Activated CD4-positive, alpha-beta memory T cell treated with anti-CD3 and anti-CD28 coated beads, Interleukin-2, amount 10 ng/mL, durations not matched to agents 7 days and 5 days (primary cell): ENCODE data around the gene SPACA4. TPM values are rescaled to one million over a fixed set of nuclear protein-coding genes. Genes with fewer than 3 reads are reported as not detected.
"Not testable (repeated sequence)": the region's sequence is repeated elsewhere in the genome, so short reads cannot be mapped to it uniquely, and the experiment has no call there.

ENCODE experiments used
- CTCF ChIA-PET: fragments of 350-600 bp; sonication (Branson Sonifier 250); formaldehyde crosslinking; loops from one replicate; lab custom pipeline; 2021; ENCODE audit warnings: antibody characterized with exemption, inconsistent platforms; lab: Charles Lee
- POLR2A ChIA-PET: fragments of 350-600 bp; sonication (Branson Sonifier 250); formaldehyde crosslinking; loops from one replicate; lab custom pipeline; 2021; ENCODE audit warnings: antibody characterized with exemption; lab: Charles Lee
- DNase-seq: peaks from one replicate; pipeline ENCODE4 v3.0.0-alpha.2; 2020
- H3K27ac Mint-ChIP-seq: one replicate; pipeline ENCODE4 v1.8.0; 2021; ENCODE audit warnings: mild to moderate bottlenecking, mixed read lengths
- H3K27me3 Mint-ChIP-seq: one replicate; pipeline ENCODE4 v1.8.0; 2021; ENCODE audit warnings: mixed read lengths
- H3K36me3 Mint-ChIP-seq: one replicate; pipeline ENCODE4 v1.8.0; 2021; ENCODE audit warnings: low read depth, mixed read lengths
- H3K4me1 Mint-ChIP-seq: one replicate; pipeline ENCODE4 v1.8.0; 2021; ENCODE audit warnings: mixed read lengths
- H3K4me3 Mint-ChIP-seq: one replicate; pipeline ENCODE4 v1.8.0; 2021; ENCODE audit warnings: mild to moderate bottlenecking, mixed read lengths
- H3K9me3 Mint-ChIP-seq: one replicate; pipeline ENCODE4 v1.8.0; 2021; ENCODE audit warnings: mixed read lengths
- total RNA-seq, 2 experiments: library from RNA; stranded (reverse); gene quantifications; one replicate each; pipeline ENCODE4 v1.2.3, GENCODE V29; 2021

SPACA4 gene
- total RNA-seq = not detected

GRCh38 chr19:48606463-48607358 is at the start of gene SPACA4:
Gene SPACA4, plus strand, starts transcription at chr19:48606742. Its CDS starts 237 bp downstream, at chr19:48606979.
- Mint-ChIP-seq H3K36me3 (no peaks in the 10 kb centered on the region), H3K4me1 (peaks cover 4% of the 10 kb centered on the region), H3K4me3 (no peak within 1 kb of the TSS), H3K27me3 (no peaks in the 10 kb centered on the region), H3K27ac (no peak within 1 kb of the TSS), H3K9me3 (no peaks in the 10 kb centered on the region)
- CTCF ChIA-PET = interaction anchor here (0.9 to 3.0 kb wide), 7 partner anchors 10 to 117 kb away, joined by 3 to 24 read pairs (median 4); no protein-coding TSS in a partner anchor
- POLR2A ChIA-PET = interaction anchor here (0.7 to 6.0 kb wide), 2 partner anchors 10 to 11 kb away, joined by 4 to 51 read pairs; partner anchors contain the start of genes RPL18 and SPHK2
- DNase-seq = no peak

GRCh38 chr19:48556825-48557224 is 49.7 kb upstream of the SPACA4 start:
- Mint-ChIP-seq H3K9me3 (no peaks in the 10 kb centered on the region), H3K4me1 (peaks cover 1% of the 10 kb centered on the region), H3K4me3 (no peak overlapping the region), H3K27ac (no peak overlapping the region), H3K27me3 (peaks cover 4% of the 10 kb centered on the region), H3K36me3 (no peaks in the 10 kb centered on the region)
- DNase-seq = no peak
- CTCF ChIA-PET = interaction anchor here (0.9 kb wide), 1 partner anchor 32 kb away, joined by 3 read pairs; no protein-coding TSS in a partner anchor
- POLR2A ChIA-PET = no interaction called here

- H3K36me3 Mint-ChIP-seq = no peaks in the 10 kb centered on the region
- no peak overlapping the region for H3K27ac Mint-ChIP-seq
- ChIA-PET CTCF (interaction anchor here (0.7 kb wide), 1 partner anchor 10 kb away, joined by 3 read pairs; no protein-coding TSS in a partner anchor), POLR2A (no interaction called here)
- H3K9me3 Mint-ChIP-seq = no peaks in the 10 kb centered on the region
- no peak overlapping the region for H3K4me3 Mint-ChIP-seq
- peaks cover 4% of the 10 kb centered on the region for H3K27me3 Mint-ChIP-seq
- DNase-seq = no peak
- H3K4me1 Mint-ChIP-seq = peaks cover 1% of the 10 kb centered on the region
Measured at GRCh38 chr19:48558018-48558684, 48.4 kb upstream of the SPACA4 start.

- CTCF ChIA-PET = interaction anchor here (0.5 to 1.6 kb wide), 2 partner anchors 54 to 229 kb away, joined by 3 read pairs; no protein-coding TSS in a partner anchor
- Mint-ChIP-seq H3K27ac (no peak overlapping the region), H3K4me3 (no peak overlapping the region), H3K9me3 (no peaks in the 10 kb centered on the region), H3K36me3 (no peaks in the 10 kb centered on the region), H3K27me3 (peaks cover 4% of the 10 kb centered on the region), H3K4me1 (peaks cover 1% of the 10 kb centered on the region)
- DNase-seq = no peak
- POLR2A ChIA-PET = no interaction called here
Measured at GRCh38 chr19:48560095-48560530, 46.4 kb upstream of the SPACA4 start.

GRCh38 chr19:48561412-48561811 is 45.1 kb upstream of the SPACA4 start:
- CTCF ChIA-PET = no interaction called here

GRCh38 chr19:48565090-48565489 is 41.5 kb upstream of the SPACA4 start:
- H3K4me3 Mint-ChIP-seq = no peak overlapping the region
- ChIA-PET CTCF (no interaction called here), POLR2A (no interaction called here)
- no peaks in the 10 kb centered on the region for H3K9me3 Mint-ChIP-seq
- no peak overlapping the region for H3K27ac Mint-ChIP-seq
- H3K27me3 Mint-ChIP-seq = no peaks in the 10 kb centered on the region
- H3K4me1 Mint-ChIP-seq = no peaks in the 10 kb centered on the region
- no peaks in the 10 kb centered on the region for H3K36me3 Mint-ChIP-seq
- no peak for DNase-seq

More at GRCh38 chr19:48561412-48561811, 45.1 kb upstream of the SPACA4 start:
- Mint-ChIP-seq H3K27me3 (peaks cover 4% of the 10 kb centered on the region), H3K4me1 (peaks cover 1% of the 10 kb centered on the region), H3K9me3 (no peaks in the 10 kb centered on the region), H3K36me3 (no peaks in the 10 kb centered on the region), H3K4me3 (no peak overlapping the region), H3K27ac (no peak overlapping the region)
- no peak for DNase-seq
- POLR2A ChIA-PET = no interaction called here

- ChIA-PET POLR2A (no interaction called here), CTCF (interaction anchor here (0.6 kb wide), 1 partner anchor 140 kb away, joined by 3 read pairs; no protein-coding TSS in a partner anchor)
- no peaks in the 10 kb centered on the region for H3K9me3 Mint-ChIP-seq
- no peak overlapping the region for H3K4me3 Mint-ChIP-seq
- H3K36me3 Mint-ChIP-seq = no peaks in the 10 kb centered on the region
- no peak for DNase-seq
- no peaks in the 10 kb centered on the region for H3K27me3 Mint-ChIP-seq
- no peaks in the 10 kb centered on the region for H3K4me1 Mint-ChIP-seq
- no peak overlapping the region for H3K27ac Mint-ChIP-seq
Measured at GRCh38 chr19:48568345-48568886, 38.1 kb upstream of the SPACA4 start.

- POLR2A ChIA-PET = no interaction called here
- Mint-ChIP-seq H3K4me3 (no peak overlapping the region), H3K27ac (no peak overlapping the region), H3K9me3 (no peaks in the 10 kb centered on the region), H3K36me3 (no peaks in the 10 kb centered on the region), H3K4me1 (no peaks in the 10 kb centered on the region), H3K27me3 (no peaks in the 10 kb centered on the region)
- DNase-seq = no peak
- CTCF ChIA-PET = no interaction called here
Measured at GRCh38 chr19:48569814-48570213, 36.7 kb upstream of the SPACA4 start.

- ChIA-PET CTCF (interaction anchor here (1.1 kb wide), 1 partner anchor 13 kb away, joined by 4 read pairs; no protein-coding TSS in a partner anchor), POLR2A (no interaction called here)
- no peaks in the 10 kb centered on the region for H3K36me3 Mint-ChIP-seq
- no peaks in the 10 kb centered on the region for H3K27me3 Mint-ChIP-seq
- H3K27ac Mint-ChIP-seq = no peak overlapping the region
- no peaks in the 10 kb centered on the region for H3K4me1 Mint-ChIP-seq
- no peaks in the 10 kb centered on the region for H3K9me3 Mint-ChIP-seq
- no peak for DNase-seq
- H3K4me3 Mint-ChIP-seq = no peak overlapping the region
Measured at GRCh38 chr19:48571378-48572162, 35.0 kb upstream of the SPACA4 start.

GRCh38 chr19:48573163-48573505 is 33.4 kb upstream of the SPACA4 start:
- H3K4me1 Mint-ChIP-seq = no peaks in the 10 kb centered on the region
- H3K27ac Mint-ChIP-seq = no peak overlapping the region
- peaks cover 3% of the 10 kb centered on the region for H3K36me3 Mint-ChIP-seq
- no peak overlapping the region for H3K4me3 Mint-ChIP-seq
- DNase-seq = no peak
- H3K9me3 Mint-ChIP-seq = no peaks in the 10 kb centered on the region
- no peaks in the 10 kb centered on the region for H3K27me3 Mint-ChIP-seq
- POLR2A ChIA-PET = no interaction called here
- CTCF ChIA-PET = interaction anchor here (2.2 kb wide), 1 partner anchor 67 kb away, joined by 7 read pairs; no protein-coding TSS in a partner anchor

- H3K27ac Mint-ChIP-seq = no peak overlapping the region
- peaks cover 3% of the 10 kb centered on the region for H3K36me3 Mint-ChIP-seq
- no peaks in the 10 kb centered on the region for H3K9me3 Mint-ChIP-seq
- H3K27me3 Mint-ChIP-seq = no peaks in the 10 kb centered on the region
- ChIA-PET CTCF (interaction anchor here (0.6 kb wide), 1 partner anchor 743 kb away, joined by 5 read pairs; no protein-coding TSS in a partner anchor), POLR2A (no interaction called here)
- no peak for DNase-seq
- H3K4me1 Mint-ChIP-seq = no peaks in the 10 kb centered on the region
- no peak overlapping the region for H3K4me3 Mint-ChIP-seq
Measured at GRCh38 chr19:48575931-48576622, 30.5 kb upstream of the SPACA4 start.

- H3K4me1 Mint-ChIP-seq, DNase-seq, H3K4me3 Mint-ChIP-seq, H3K9me3 Mint-ChIP-seq, H3K36me3 Mint-ChIP-seq, H3K27ac Mint-ChIP-seq, H3K27me3 Mint-ChIP-seq: not testable (repeated sequence)
- ChIA-PET POLR2A (interaction anchor here (0.6 kb wide), 1 partner anchor 64 kb away, joined by 5 read pairs; no protein-coding TSS in a partner anchor), CTCF (interaction anchor here (1.0 to 1.2 kb wide), 2 partner anchors 11 to 245 kb away, joined by 3 read pairs; no protein-coding TSS in a partner anchor)
Measured at GRCh38 chr19:48577908-48578307, 28.6 kb upstream of the SPACA4 start.
